Endothelial cell of umbilical vein (primary cell): ENCODE measurements around the gene RILPL2. TPM values are rescaled to one million over a fixed set of nuclear protein-coding genes. Genes with fewer than 3 reads are reported as not detected.

ENCODE experiments used
- BruUV-seq: library from RNA; stranded (reverse); fragments of 400-500 nt; replicated peaks from 2 replicates; lab custom pipeline; 2021; lab: Mats Ljungman, UMichigan
- CTCF ChIA-PET: fragments of 300-600, 350-600 bp; sonication (Branson Sonifier 250); formaldehyde crosslinking; loops from one replicate; lab custom pipeline; 2021; ENCODE audit warnings: antibody characterized with exemption, inconsistent platforms; lab: Charles Lee
- POLR2A ChIA-PET: fragments of 300-600, 350-600 bp; sonication (Branson Sonifier 250); formaldehyde crosslinking; loops from one replicate; lab custom pipeline; 2021; ENCODE audit warnings: antibody characterized with exemption, inconsistent platforms; lab: Charles Lee
- DNase-seq: peaks from one replicate; pipeline ENCODE4 v3.0.0-alpha.2; 2011; ENCODE audit warnings: low read depth, low spot score
- FAIRE-seq: peaks from 2 replicates; lab custom pipeline; 2011; peaks lifted over from hg19 to GRCh38; lab: Jason Lieb, UNC
- H2AFZ ChIP-seq: 2 replicates; pipeline ENCODE4 v1.6.0; 2012; ENCODE audit warnings: low read depth, low read length, control low read depth, inconsistent platforms
- H3K27ac ChIP-seq: 2 replicates; pipeline ENCODE4 v1.5.1; 2011; ENCODE audit warnings: low read depth, mild to moderate bottlenecking, control low read depth, low read length, moderate library complexity; ENCODE audit not compliant: insufficient read depth
- H3K27me3 ChIP-seq, 2 experiments: 2 replicates each; pipeline versions ENCODE4 v1.6.0 to v1.6.1; 2011; ENCODE audit warnings: low read length in 2 of 2, mixed read lengths in 1 of 2; ENCODE audit not compliant: control insufficient read depth in 2 of 2, insufficient read depth in 2 of 2
- H3K36me3 ChIP-seq, 2 experiments: 2 replicates in 1 of 2; 3 replicates in 1 of 2; pipeline ENCODE4 v1.5.1; 2011; ENCODE audit warnings: low read length in 2 of 2, mild to moderate bottlenecking in 1 of 2, moderate library complexity in 1 of 2; ENCODE audit not compliant: control insufficient read depth in 2 of 2, insufficient read depth in 2 of 2; ENCODE audit errors: extremely low read depth in 1 of 2
- H3K4me1 ChIP-seq: 3 replicates; pipeline ENCODE4 v1.5.1; 2011; ENCODE audit warnings: mild to moderate bottlenecking, low read length; ENCODE audit not compliant: control insufficient read depth, insufficient read depth; ENCODE audit errors: extremely low read depth
- H3K4me2 ChIP-seq: 2 replicates; pipeline ENCODE4 v1.6.1; 2011; ENCODE audit warnings: low read length, control low read depth, mixed read lengths; ENCODE audit not compliant: insufficient read depth
- H3K4me3 ChIP-seq, 3 experiments: fragments of 200-600 bp in 1 of 3; sonication (generic), shearing (Covaris generic) in 1 of 3; replicated peaks in 1 of 3; 2 replicates each; pipeline ENCODE4 v1.5.1; 2011 to 2016; ENCODE audit warnings: control low read depth in 3 of 3, low read length in 3 of 3, mild to moderate bottlenecking in 2 of 3, inconsistent platforms in 1 of 3, low read depth in 1 of 3, moderate library complexity in 1 of 3; ENCODE audit not compliant: insufficient read depth in 1 of 3
- H3K79me2 ChIP-seq: 2 replicates; pipeline ENCODE4 v1.6.0; 2012; ENCODE audit warnings: low read length, inconsistent platforms; ENCODE audit not compliant: control insufficient read depth, insufficient read depth
- H3K9ac ChIP-seq: replicated peaks from 2 replicates; pipeline ENCODE3; 2011; ENCODE audit warnings: low read length, control low read depth; ENCODE audit not compliant: insufficient read depth; ENCODE audit errors: extremely low read depth
- H3K9me1 ChIP-seq: replicated peaks from 3 replicates; pipeline ENCODE4 v1.6.0; 2011; ENCODE audit warnings: mild to moderate bottlenecking, low read length; ENCODE audit not compliant: control insufficient read depth, insufficient read depth; ENCODE audit errors: extremely low read depth
- H3K9me3 ChIP-seq: replicated peaks from 2 replicates; pipeline ENCODE4 v1.5.1; 2012; ENCODE audit warnings: low read length, inconsistent platforms; ENCODE audit not compliant: control insufficient read depth, insufficient read depth
- H4K20me1 ChIP-seq: replicated peaks from 2 replicates; pipeline ENCODE3; 2011; ENCODE audit warnings: mild to moderate bottlenecking, low read length; ENCODE audit not compliant: control insufficient read depth, insufficient read depth; ENCODE audit errors: extremely low read depth
- CTCF ChIP-seq, 2 donors: IDR thresholded peaks; 1 replicate in 1 of 2; 2 replicates in 1 of 2; pipeline ENCODE4 v1.5.1; 2011; ENCODE audit warnings: low read length in 2 of 2, mild to moderate bottlenecking in 2 of 2, moderate library complexity in 2 of 2, control low read depth in 1 of 2, inconsistent platforms in 1 of 2, low read depth in 1 of 2; ENCODE audit not compliant: insufficient read depth in 1 of 2; ENCODE audit errors: extremely low read depth in 1 of 2
- EZH2 ChIP-seq: IDR thresholded peaks from 2 replicates; pipeline ENCODE4 v1.6.1; 2012; ENCODE audit warnings: borderline replicate concordance, low read depth, mild to moderate bottlenecking, moderate library complexity, low read length, inconsistent platforms; ENCODE audit not compliant: severe bottlenecking
- FOS ChIP-seq: IDR thresholded peaks from 2 replicates; pipeline ENCODE4 v1.6.1; 2011; ENCODE audit warnings: mild to moderate bottlenecking, low read length, moderate library complexity, borderline replicate concordance; ENCODE audit not compliant: insufficient read depth
- GATA2 ChIP-seq: IDR thresholded peaks from 2 replicates; pipeline ENCODE4 v1.7.0; 2011; ENCODE audit warnings: low read depth, mild to moderate bottlenecking, moderate library complexity, mixed read lengths, low read length; ENCODE audit not compliant: insufficient read length, insufficient read depth
- JUN ChIP-seq: IDR thresholded peaks from 2 replicates; pipeline ENCODE4 v1.6.1; 2011; ENCODE audit warnings: borderline replicate concordance, low read depth; ENCODE audit not compliant: insufficient read length, insufficient read depth
- MYC ChIP-seq: IDR thresholded peaks from one replicate; pipeline ENCODE4 v1.6.1; 2011; ENCODE audit warnings: mild to moderate bottlenecking, low read depth, low read length
- POLR2A ChIP-seq: IDR thresholded peaks from 2 replicates; pipeline ENCODE4 v1.6.1; 2012; ENCODE audit warnings: low read depth, mild to moderate bottlenecking, control low read depth, low read length
- POLR2AphosphoS5 ChIP-seq: IDR thresholded peaks from 2 replicates; pipeline ENCODE4 v1.6.1; 2012; ENCODE audit warnings: low read depth, mild to moderate bottlenecking, control low read depth, low read length, moderate library complexity; ENCODE audit not compliant: insufficient read depth
- dilution Hi-C: fragments of 300-500 bp; cut with MboI; formaldehyde crosslinking; loops from one replicate; pipeline ENCODE4 v1.15.0; 2019; ENCODE audit warnings: low sequenced_read_pairs; ENCODE audit not compliant: extremely low pct_ligation_motif_present
- intact Hi-C: fragments of 100-400 bp; cut with micrococcal nuclease; formaldehyde crosslinking; loops from one replicate; pipeline ENCODE4 v1.10.0; 2022
- polyA plus RNA-seq, 4 experiments: library from polyadenylated mRNA; depleted of rRNA in 3 of 4; stranded (reverse) in 3 of 4; unstranded in 1 of 4; fragments of >200 nt; gene quantifications; 2 replicates each; pipeline versions ENCODE4 v1.2.1 to v1.2.3, GENCODE V29; 2011 to 2012; ENCODE audit warnings: missing spikeins in 1 of 4
- total RNA-seq: library from RNA; stranded (reverse); gene quantifications from 2 replicates; pipeline ENCODE4 v1.2.3, GENCODE V29; 2021
- TF ChIP-seq, protein P1 (sequence below): IDR thresholded peaks from 2 replicates; pipeline ENCODE4 v1.6.1; 2011; ENCODE audit not compliant: insufficient read depth, insufficient read length

RILPL2 gene
- total and polyA plus RNA-seq, 2 donors (not counting 3 experiments of a cell fraction or from before 2014, with no cell fraction given): 3.3 to 4.6 TPM

DNA sequence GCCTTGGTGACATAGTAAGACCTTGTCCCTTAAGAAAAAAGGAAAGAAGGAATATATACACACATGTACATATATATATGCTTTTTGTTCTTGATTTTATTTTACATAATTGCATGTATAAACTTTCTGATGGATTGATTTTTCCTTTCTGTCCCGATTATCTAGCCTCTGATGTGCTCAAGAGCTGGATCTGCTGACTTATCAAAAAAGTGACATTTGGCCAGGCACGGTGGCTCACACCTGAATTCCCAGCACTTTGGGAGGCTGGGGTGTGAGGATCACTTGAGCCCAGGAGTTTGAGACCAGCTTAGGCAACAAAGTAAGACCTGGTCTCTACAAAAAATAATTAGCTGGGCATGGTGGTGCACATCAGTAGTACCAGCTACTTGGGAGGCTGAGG is 33.5 kb upstream of the RILPL2 start:
- no peak overlapping the region for H3K4me3 ChIP-seq
- H3K79me2 ChIP-seq: peaks cover 6% of the 10 kb centered on the region
- H3K4me2 ChIP-seq: no peak overlapping the region
- DNase-seq (no peak), FAIRE-seq (no peak)
- no TSS peak for BruUV-seq
- no peaks in the 10 kb centered on the region for H3K9me3 ChIP-seq
- H3K27me3 ChIP-seq: no peaks in the 10 kb centered on the region
- H3K4me1 ChIP-seq: no peaks in the 10 kb centered on the region
- H3K36me3 ChIP-seq: peaks cover 10 to 14% of the 10 kb centered on the region in 2 experiments
- no peaks in the 10 kb centered on the region for H3K9me1 ChIP-seq
- ChIA-PET POLR2A (no interaction called here), CTCF (interaction anchor here (1.2 kb wide), 1 partner anchor 24 kb away, joined by 4 read pairs; no protein-coding TSS in a partner anchor)
- dilution Hi-C loops: no loop called here
- no peak overlapping the region for H3K9ac ChIP-seq
- intact Hi-C loops: no loop called here
- TF ChIP-seq MYC (no peak), POLR2AphosphoS5 (no peak)
- TF ChIP-seq, protein P1, sequence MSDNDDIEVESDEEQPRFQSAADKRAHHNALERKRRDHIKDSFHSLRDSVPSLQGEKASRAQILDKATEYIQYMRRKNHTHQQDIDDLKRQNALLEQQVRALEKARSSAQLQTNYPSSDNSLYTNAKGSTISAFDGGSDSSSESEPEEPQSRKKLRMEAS: no peak
- no peak overlapping the region for H3K27ac ChIP-seq
- H2AFZ ChIP-seq: no peak overlapping the region
- H4K20me1 ChIP-seq: no peaks in the 10 kb centered on the region

DNA sequence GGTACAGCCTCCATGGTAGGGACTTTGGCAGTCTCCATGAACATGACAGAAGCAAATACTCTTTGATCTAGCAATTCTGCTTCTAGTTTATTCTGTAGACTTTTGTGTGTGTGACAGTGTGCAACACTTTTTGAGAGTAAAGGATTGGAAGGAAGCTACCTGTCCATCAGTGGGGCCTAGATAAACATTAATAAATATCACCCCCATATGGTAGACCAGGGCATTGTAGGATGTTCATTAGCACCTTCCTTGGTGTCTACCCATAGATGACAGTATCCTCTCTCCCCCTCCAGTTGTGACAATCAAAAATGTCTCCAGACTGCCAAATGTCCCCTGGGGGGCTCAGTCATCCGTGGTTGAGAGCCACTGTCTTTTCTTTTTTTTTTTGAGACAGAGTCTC is 32.3 kb upstream of the RILPL2 start:
- no peak overlapping the region for H2AFZ ChIP-seq
- no peaks in the 10 kb centered on the region for H3K27me3 ChIP-seq
- FAIRE-seq (no peak), DNase-seq (no peak)
- no peaks in the 10 kb centered on the region for H4K20me1 ChIP-seq
- no peaks in the 10 kb centered on the region for H3K9me1 ChIP-seq
- H3K4me2 ChIP-seq: no peak overlapping the region
- no peaks in the 10 kb centered on the region for H3K4me1 ChIP-seq
- H3K4me3 ChIP-seq: no peak overlapping the region
- H3K27ac ChIP-seq: no peak overlapping the region
- ChIA-PET POLR2A (no interaction called here), CTCF (interaction anchor here (1.0 to 1.2 kb wide), 3 partner anchors 9 to 115 kb away, joined by 3 to 11 read pairs (median 4); partner anchors contain the start of gene TMED2)
- dilution Hi-C loops: no loop called here
- BruUV-seq: no TSS peak
- H3K36me3 ChIP-seq: peaks cover 10 to 14% of the 10 kb centered on the region in 2 experiments
- no peaks in the 10 kb centered on the region for H3K9me3 ChIP-seq
- H3K79me2 ChIP-seq: peaks cover 8% of the 10 kb centered on the region
- TF ChIP-seq, protein P1: no peak
- TF ChIP-seq GATA2 (no peak), JUN (no peak), MYC (no peak), POLR2A (no peak), FOS (no peak), CTCF (IDR thresholded peaks at IDR 0.05; ENCODE audit: extremely low read depth in 1 of 2, insufficient read depth in 1 of 2, low read depth in 1 of 2, low read length in 2 of 2) (no peak), POLR2AphosphoS5 (no peak), EZH2 (no peak)
- H3K9ac ChIP-seq: no peak overlapping the region
- intact Hi-C loops: no loop called here
